HG03060 (cell line): ENCODE results near the gene KCNG3.
"Not testable (repeated sequence)": the region's sequence is repeated elsewhere in the genome, so short reads cannot be mapped to it uniquely, and the experiment has no call there.

Experiments
- ATAC-seq: cut with Tn5 transposase; IDR thresholded peaks from one replicate; pipeline ENCODE4 v1.9.1; 2021; ENCODE audit warnings: low read depth, moderate number of reproducible peaks; ENCODE audit not compliant: unreplicated experiment

Gene KCNG3

DNA sequence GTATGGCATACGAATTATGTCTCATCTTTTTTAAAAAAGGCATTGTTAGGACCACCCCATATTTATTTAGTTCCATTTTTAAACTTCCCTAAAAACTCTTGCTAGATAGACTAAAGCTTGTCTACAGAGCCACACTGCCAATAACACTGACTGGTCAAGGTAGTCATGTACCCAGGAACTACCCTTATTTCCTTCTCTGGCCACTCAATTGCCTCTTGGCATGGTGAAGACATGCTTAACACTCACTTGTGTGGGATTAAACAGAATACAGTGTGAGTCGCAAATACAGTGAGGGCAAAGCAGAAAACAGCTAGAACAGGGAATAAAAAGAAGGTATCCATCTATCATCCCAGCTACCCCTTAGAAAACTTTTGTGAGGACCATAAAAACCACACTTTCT is 57.4 kb downstream of the KCNG3 start:
- no peak for ATAC-seq

DNA sequence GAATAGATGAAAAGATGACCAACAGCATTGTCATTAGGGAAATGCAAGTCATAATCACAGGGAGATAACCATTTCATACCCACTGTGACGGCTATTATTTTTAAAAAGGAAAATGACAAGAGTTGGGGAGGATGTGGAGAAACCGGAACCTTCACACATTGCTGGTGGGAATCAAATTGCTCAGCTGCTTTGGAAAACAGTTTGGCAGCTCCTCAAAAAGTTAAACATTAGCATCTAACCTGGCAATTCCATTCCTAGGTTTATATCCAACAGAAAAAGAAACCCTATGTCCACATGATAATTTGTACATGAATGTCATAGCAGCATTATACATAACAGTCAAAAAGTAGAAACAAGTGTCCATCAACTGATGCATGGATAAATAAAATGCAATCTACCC is 58.2 kb downstream of the KCNG3 start:
- no peak for ATAC-seq

DNA sequence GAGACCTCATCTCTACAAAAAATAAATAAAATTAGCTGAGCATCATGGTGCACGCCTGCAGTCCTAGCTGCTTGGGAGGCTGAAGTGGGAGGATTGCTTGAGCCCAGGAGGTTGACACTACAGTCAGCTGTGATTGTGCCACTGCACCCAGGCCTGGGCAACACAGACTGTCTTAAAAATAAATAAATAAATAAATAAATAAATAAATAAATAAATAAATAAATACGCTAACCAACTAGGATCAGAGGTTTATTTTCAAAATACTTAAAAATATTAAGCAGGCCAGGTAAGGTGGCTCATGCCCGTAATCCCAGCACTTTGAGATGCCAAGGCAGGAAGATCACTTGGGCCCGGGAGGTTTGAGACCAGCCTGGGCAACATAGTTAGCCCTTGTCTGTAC is 63.6 kb downstream of the KCNG3 start:
- ATAC-seq: no peak

DNA sequence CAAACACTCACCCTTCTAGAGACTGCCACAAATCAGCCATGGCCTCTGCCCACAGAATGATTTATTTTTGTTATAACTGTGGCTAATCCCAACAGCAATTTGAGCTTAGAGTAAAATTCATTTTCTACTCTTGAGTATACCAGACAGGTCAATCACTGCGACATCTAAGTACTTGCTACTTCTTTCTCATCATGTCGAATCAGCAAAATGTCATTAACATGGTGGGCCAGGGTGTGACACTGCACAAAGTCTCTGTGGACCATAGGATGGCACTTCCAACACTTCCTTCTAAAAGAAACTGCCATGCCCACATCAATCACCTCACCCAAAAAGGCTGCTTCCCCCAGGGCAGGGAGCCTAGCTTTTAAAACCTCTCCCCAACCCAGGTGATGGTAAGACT is 64.4 kb downstream of the KCNG3 start:
- ATAC-seq: no peak

DNA sequence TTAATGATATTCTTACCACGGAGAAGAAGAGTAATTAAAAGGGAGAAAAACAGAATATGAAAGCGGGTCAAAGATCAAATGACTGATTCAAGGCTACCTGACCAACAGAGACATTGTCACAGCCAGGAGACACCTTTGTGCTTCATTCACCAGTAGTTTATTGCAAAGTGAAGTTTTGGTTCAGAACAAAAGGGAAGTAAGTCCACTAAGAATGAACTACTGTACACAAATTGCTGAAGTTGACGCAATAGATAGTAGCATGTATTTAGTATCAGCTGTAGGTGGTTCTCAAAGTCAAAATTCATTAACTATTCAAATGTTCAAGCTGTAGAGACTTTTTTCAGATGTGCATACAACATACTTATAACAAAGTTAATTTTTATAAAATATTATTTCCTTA is 68.1 kb downstream of the KCNG3 start:
- no peak for ATAC-seq

DNA sequence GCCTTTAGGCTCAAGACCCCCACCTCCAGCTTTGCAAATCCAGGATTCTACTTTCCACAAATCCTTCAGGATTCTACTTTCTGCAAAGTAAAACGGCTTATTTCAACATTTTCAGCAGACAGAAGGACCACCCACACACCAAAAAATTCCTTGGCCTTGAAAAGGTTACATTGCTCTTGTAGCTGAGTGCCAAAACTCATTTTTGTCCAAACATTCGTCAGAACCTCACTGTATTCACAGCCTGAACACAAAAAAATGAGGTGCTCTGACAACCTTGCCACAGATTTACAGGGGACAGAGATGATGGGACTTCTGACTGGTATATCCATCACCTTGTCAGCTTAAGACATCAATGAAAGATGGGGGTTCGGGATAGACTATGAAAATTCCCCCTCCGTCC is 69.7 kb downstream of the KCNG3 start:
- ATAC-seq: no peak

DNA sequence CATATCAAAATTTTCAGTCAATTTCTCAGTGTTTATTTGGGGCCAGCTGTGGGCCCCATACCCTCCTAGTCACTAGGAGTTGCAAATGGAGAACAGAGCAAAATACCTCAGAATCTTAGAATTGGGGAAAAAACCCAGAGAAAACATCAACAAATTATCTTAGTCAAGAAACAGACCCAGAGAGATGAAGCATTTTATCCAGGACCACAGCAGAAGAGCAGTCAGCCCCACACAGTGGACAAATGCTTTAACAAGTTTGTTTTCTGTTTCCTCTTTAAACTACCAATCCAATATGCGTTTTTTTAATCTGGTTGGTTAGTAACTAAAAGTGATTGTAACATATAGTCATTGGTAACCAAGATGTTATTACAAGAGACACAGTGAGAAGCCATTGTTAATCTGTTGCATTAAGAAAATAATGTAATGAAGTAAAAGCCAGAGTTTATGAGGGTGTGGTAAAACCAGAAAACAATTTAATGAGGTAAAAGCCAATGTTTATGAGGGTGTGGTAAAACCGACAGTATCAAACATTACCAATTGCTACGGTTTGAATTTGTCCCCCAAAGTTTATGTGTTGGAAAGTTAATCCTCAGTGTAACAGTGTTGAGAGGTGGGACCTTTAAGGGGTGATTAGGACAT is 72.1 kb downstream of the KCNG3 start:
- ATAC-seq: no peak

DNA sequence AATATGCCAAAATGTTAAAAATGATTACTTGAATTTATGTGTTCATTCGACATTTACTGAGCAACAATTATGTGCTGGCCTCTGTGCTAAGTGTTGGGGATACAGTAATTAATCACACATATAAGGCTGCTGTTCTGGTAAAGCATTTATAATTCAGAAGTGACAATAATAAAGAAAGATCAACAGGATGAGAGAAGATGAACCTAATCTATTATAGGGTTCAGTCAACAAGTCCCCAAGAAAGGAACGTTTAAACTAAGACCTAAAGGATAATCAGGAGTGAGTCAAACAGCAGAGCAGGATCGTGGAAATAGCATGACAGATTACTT is 72.7 kb downstream of the KCNG3 start:
- no peak for ATAC-seq

DNA sequence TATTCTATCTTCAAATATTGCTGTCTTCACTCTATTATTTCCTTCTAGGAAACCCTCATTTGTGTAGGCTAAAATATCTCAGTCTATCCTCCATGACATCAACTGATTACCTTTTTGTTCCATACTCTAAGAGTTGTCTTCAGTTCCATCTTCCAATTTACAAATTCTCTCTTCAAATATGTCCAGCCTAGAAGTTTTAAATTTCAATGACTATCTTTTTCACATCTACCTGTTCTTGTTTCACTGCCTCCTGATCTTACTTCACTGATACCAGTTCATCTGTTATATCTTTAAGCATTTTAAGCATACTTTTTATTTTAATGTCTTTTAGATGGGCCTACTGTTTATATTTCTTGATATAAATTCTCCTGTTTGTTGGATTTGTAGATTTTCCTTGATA is 79.1 kb downstream of the KCNG3 start:
- ATAC-seq: no peak

DNA sequence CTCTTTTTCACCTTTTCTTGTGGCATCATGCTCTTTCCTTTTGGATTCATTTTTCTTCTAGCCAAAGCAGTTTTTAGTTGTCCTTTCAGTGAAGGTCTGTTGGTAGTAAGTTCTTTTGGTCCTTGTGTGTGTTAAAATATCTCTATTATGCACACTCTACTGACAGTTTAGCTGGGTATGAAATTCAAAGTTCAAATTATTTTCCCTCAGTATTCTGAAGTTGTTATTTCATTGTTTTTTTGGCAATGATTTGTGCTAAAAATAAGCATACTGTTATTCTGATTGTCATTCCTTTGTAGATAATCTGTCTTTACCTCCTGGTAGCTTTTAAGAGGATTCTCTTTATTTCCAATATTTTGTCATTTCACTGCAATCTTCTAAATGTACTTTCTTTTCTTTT is 79.6 kb downstream of the KCNG3 start:
- no peak for ATAC-seq

DNA sequence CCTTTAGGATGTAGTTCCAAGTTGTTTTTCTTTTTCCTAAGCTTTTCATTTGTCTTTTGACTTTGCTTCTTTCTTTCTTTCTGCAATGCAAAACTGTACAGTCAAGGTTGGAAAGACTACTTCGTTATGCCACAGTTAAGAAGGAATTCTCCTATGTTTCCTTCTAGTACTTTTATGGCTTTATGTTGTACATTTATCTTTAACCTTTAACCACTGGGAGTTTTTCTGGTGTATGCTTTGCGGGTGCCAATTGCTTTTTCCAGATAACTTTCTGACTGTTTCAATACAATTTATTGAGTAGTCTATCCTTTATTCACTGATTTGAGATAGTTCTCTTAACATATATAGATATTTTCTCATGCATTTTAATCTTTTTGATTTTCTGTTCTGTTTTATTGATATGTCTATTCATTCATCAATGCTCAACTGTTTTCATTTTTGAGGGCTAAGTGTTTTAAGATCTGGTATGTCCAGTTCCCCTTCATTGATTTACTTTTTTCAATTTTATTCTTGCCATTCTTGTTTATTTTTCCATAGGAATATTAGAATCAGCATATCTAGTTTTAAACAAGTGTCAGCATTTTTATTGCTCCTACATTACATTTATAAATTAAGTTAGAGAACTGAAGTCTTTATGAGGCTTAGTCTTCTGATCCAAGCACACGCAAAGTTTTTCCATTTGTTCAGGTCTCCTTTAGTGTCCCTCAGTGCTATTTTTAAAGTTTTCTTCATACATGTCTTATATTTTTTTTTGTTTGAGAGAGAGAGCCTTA is 82.9 kb downstream of the KCNG3 start:
- ATAC-seq: no peak

DNA sequence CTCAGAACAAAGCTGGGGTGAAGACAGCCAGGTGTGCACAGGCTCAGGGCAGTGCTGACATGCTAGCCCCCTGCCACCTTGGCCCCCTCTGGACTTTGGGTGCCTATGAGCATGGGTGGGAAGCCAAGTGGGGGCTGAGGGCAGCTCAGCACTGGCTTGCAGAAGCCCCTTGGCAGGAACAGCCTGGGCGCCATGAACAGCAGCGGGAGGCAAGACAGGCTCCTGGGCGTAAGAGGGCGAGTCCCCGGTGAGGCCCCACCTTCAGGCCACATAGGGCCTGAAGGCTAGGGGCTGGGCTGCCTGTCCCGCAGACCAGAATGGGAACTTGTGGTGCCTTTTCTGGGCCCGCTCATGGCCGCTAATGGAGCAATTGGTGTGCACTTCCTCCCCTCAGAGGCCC is 85.8 kb downstream of the KCNG3 start:
- no peak for ATAC-seq

DNA sequence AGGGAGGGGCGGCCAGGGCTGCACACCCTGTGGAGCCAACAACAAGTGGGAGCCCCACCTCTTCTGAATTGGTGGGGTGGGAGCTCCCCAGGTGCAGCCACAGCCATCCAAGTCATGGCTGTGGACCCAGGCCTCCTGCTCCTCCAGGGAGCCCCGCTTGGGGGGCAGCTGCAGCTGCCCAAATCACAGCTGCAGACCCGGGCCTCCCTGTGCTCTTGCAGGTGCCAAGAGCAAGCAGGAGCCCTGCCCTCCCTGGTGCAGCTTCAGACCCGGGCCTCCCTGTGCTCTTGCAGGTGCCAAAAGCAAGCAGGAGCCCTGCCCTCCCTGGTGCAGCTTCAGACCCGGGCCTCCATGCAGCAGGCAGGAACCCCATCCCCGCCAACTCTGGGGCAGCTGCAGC is 86.3 kb downstream of the KCNG3 start:
- no peak for ATAC-seq

DNA sequence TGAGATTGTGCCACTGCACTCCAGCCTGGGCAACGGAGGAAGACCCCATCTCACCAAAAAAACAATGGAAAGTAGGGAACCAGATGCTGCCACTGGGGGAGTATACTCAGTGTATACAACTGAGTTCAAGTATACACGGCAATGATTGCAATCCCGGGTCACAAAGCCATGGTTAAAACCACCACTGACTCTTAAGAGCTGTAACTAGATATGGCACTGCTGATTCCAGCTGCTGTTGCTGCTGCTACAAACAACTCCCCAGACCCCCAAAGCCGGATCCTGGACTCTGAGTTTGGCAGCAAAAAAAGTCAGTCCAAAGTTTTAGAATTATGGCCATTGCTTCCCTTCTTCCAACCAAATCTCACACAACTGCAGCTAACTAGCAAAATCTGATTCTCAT is 89.1 kb downstream of the KCNG3 start:
- ATAC-seq: no peak

DNA sequence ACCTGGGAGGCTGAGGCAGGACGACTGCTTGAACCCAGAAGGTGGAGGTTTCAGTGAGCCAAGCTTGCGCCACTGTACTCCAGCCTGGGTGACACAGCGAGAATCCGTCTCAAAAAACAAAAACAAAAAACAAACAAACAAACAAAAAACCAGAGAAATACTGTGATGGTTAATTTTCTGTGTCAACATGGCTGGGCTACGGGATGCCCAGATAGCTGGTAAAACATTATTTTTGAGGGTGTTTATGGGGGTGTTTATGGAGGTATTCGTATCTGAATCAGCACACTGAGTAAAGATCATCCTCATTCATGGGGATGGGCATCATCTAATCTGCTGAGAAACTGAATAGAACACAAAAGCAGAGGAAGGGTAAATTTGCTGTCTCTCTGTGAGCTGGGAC is 92.0 kb downstream of the KCNG3 start:
- no peak for ATAC-seq

DNA sequence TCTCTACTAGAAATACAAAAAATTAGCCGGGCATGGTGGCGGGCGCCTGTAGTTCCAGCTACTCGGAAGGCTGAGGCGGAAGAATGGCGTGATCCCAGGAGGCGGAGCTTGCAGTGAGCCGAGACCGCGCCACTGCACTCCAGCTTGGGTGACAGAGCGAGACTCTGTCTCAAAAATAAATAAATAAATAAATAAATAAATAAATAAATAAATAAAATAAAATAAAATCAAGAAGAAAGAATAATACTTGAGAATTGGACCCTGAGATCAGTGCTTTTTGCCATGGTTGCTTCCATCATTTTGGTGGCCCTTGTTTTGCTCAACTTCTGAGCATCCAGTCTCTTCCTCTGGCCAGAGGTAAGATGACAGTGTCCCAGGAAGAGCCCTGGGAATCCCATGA is 95.7 kb downstream of the KCNG3 start:
- not testable (repeated sequence) for ATAC-seq

DNA sequence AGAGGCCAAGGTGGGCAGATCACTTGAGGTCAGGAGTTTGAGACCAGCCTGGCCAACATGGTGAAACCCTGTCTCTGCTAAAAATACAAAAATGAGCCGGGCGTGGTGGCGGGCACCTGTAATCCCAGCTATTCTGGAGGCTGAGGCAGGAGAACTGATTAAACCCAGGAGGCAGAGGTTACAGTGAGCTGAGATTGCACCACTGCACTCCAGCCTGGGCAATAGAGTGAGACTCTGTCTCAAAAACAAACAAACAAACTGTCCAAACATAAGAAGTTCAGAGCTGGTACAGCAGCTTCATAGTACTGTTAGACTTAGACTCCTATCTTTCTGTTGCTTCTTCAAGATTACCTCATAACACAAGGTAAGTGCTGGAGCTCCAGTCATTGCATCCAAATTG is 100.5 kb downstream of the KCNG3 start:
- not testable (repeated sequence) for ATAC-seq

DNA sequence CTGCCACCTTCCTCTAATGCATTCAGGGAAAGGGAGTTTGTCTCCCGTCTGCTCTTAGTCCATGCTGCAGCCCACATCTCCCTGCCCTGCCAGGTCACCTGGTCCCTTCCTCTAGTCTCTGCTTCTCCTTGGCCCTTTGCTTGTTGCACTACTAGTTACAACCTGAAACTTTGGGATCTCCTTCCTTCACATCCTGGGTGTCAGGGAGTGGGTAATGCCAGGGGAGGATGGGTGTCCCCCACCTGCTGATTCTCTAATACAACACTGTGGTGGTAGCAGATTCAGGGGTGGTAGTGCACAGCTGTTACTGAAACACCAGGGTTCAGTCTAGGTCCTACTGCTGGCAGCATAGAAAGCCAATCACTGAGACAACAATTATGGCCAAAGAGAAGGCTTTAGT is 101.6 kb downstream of the KCNG3 start:
- ATAC-seq: no peak
